BLaER1 (cell line): ENCODE measurements around the gene FOXK1.
"Not testable (repeated sequence)": the region's sequence is repeated elsewhere in the genome, so short reads cannot be mapped to it uniquely, and the experiment has no call there.

Source experiments
- H3K27ac ChIP-seq: shearing (Covaris generic); formaldehyde crosslinking; 2 replicates; pipeline ENCODE4 v1.8.1; 2022
- H3K27me3 ChIP-seq: shearing (Covaris generic); formaldehyde crosslinking; 2 replicates; pipeline ENCODE4 v1.8.1; 2022
- H3K36me3 ChIP-seq: shearing (Covaris generic); formaldehyde crosslinking; 2 replicates; pipeline ENCODE4 v1.8.1; 2022
- H3K4me1 ChIP-seq: shearing (Covaris generic); formaldehyde crosslinking; 2 replicates; pipeline ENCODE4 v1.8.1; 2022
- H3K4me2 ChIP-seq: shearing (Covaris generic); formaldehyde crosslinking; 2 replicates; pipeline ENCODE4 v1.8.1; 2022
- H3K4me3 ChIP-seq: shearing (Covaris generic); formaldehyde crosslinking; 2 replicates; pipeline ENCODE4 v1.8.1; 2022
- H3K9ac ChIP-seq: shearing (Covaris generic); formaldehyde crosslinking; 2 replicates; pipeline ENCODE4 v1.8.1; 2022
- H3K9me3 ChIP-seq: shearing (Covaris generic); formaldehyde crosslinking; 2 replicates; pipeline ENCODE4 v1.8.1; 2022
- H4K20me1 ChIP-seq: shearing (Covaris generic); formaldehyde crosslinking; 2 replicates; pipeline ENCODE4 v1.8.1; 2022
- Cebpa-rat ChIP-seq: shearing (Covaris generic); IDR thresholded peaks from 2 replicates; pipeline ENCODE4 v1.8.1; 2022

Gene FOXK1

DNA sequence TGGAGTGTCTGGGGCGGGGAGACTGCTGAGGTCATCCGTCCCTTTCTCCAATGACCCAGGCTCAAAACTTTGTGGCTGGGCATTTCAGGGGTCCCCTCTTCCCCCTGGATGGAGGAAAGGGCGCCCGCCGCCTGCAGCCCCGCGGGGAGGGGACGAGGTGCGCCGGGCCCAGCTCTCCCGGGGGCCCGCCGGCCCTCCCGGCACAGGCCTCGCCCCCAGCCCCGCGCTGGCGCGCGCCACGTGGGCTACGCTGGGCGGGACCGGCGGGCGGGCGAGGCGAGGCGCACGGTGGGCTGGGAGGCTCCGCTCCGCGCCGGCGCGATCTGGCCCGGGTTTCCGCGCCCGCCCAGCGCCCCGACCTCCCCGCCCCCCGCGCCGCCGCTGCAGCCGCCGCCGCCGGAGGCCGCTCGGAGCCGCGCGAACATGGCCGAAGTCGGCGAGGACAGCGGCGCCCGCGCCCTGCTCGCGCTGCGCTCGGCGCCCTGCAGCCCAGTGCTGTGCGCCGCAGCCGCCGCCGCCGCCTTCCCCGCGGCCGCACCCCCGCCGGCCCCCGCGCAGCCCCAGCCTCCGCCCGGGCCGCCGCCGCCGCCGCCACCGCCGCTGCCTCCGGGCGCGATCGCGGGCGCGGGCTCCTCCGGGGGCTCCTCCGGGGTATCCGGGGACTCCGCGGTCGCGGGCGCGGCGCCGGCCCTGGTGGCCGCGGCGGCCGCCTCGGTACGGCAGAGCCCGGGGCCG is at the start of gene FOXK1:
TSS of gene FOXK1 (plus strand) at position 410 of the 735 bp plus-strand sequence. CDS start at position 424, 14 bp downstream.
- no peaks in the 10 kb centered on the region for H3K27me3 ChIP-seq
- H3K36me3 ChIP-seq: peaks cover 19% of the 10 kb centered on the region
- H4K20me1 ChIP-seq: peaks cover 41% of the 10 kb centered on the region
- TF ChIP-seq Cebpa-rat: no peak
- 0 out of 2 replicates have a peak, but pooled peaks cover 4% of the 10 kb centered on the region for H3K9me3 ChIP-seq
- peak within 1 kb of the TSS; percentile 89 for H3K4me3 ChIP-seq
- peak within 1 kb of the TSS; percentile 94 for H3K27ac ChIP-seq
- peak within 1 kb of the TSS; percentile 99 for H3K4me2 ChIP-seq
- H3K9ac ChIP-seq: peak within 1 kb of the TSS; percentile 95
- peaks cover 34% of the 10 kb centered on the region for H3K4me1 ChIP-seq

DNA sequence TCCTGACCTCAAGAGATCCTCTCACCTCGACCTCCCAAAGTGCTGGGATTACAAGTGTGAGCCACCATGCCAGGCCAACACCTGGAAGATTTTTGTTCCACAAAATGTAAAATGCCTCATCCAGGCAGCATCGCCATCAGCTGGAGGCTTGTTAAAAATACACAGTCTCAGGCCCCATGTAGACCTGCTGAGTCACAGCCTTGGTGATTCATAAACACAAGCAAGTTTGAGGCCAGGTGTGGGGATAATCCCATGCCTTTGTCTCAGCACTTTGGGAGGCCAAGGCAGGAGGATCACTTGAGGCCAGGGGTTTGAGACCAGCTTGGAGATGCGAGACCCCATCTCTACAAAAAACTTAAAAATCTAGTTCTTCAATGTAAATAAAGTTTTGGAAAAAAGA is 49.1 kb upstream of the FOXK1 start:
- Histone ChIP-seq H3K4me2 (no peak overlapping the region), H3K4me3 (no peak overlapping the region), H3K4me1 (no peaks in the 10 kb centered on the region), H4K20me1 (no peaks in the 10 kb centered on the region), H3K9me3 (no peaks in the 10 kb centered on the region), H3K9ac (no peak overlapping the region), H3K27me3 (no peaks in the 10 kb centered on the region), H3K27ac (no peak overlapping the region), H3K36me3 (no peaks in the 10 kb centered on the region)
- TF ChIP-seq Cebpa-rat: no peak

DNA sequence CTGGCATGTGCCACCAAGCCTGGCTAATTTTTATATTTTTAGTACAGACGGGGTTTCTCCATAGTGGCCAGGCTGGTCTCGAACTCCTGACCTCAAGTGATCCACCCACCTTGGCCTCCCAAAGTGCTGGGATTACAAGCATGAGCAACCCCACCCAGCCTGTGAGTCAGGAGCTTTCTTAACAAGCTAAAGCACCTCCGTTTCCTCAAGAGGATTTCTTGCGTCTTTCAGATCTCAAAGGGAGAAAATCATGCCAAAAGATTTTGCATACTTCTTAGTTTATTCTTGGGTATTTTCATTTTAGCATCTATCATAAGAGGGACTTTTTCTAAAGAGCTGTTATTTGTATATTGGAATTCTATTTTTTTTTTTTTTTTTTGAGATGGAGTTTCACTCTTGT is 47.9 kb upstream of the FOXK1 start:
- no peak for TF ChIP-seq Cebpa-rat
- Histone ChIP-seq H3K9me3 (no peaks in the 10 kb centered on the region), H3K9ac (no peak overlapping the region), H3K27ac (no peak overlapping the region), H3K36me3 (no peaks in the 10 kb centered on the region), H3K27me3 (no peaks in the 10 kb centered on the region), H4K20me1 (no peaks in the 10 kb centered on the region), H3K4me2 (no peak overlapping the region), H3K4me3 (no peak overlapping the region), H3K4me1 (no peaks in the 10 kb centered on the region)

DNA sequence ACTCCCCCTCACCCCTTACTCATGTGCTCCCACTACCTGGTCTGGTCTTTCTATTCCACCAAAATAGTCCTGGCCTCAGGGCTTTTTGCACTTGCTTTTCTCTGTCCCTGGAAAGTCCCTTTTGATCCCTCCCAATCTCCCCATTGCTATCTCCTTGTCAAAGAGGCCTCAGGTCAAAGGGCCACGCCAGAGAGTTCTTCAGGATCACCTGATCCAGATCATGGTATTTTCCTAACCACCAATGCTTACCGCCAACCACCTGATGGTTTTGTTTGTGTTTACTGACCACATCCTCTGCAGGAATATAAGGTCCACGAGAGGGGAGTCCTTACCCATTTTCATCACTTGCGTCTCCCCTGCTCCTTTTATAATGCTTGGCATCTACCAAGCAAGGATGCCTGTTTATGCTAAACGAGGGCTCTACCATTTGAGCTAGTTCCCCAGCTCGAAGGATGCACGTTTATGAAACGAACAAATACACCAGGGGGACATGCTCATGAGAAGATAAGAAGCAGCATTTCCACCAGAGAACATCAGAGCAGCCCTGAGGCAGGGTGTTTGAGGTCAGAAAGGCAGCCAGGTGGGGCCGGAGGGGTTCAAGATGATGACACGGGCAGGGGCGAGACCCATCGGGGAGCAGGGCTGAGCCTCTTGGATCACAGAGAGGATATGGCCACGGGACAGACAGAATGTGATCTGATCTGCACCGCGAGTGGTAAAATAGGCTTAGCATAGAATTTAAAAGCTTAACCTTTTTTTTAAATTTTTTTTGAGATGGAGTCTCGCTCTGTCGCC is 43.1 kb upstream of the FOXK1 start:
- H3K27ac ChIP-seq: no peak overlapping the region
- no peak for TF ChIP-seq Cebpa-rat
- H3K4me2 ChIP-seq: no peak overlapping the region

DNA sequence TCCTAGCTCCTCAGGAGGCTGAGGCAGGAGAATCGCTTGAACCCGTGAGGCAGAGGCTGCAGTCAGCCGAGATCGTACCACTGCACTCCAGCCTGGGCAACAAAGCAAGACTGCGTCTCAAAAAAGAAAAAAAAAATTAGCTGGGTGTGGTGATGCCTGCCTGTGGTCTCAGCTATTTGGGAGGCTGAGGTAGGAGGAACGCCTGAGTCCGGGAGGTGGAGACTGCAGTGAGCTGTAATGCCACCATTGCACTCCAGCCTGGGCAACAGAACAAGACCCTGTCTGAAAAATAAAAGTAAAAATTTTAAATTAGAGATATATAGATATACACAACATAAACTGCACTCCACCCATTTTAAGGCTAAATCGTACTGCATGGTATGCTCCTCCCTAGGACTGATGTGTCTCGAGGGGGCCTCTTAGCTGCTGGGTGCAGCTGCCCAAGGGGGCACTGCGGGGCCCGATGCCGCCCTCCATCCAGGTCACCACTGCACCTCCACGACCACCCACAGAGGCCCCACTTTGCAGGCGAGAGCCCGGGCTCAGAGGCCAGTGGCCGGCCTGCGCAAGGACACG is 40.9 kb upstream of the FOXK1 start:
- H4K20me1 ChIP-seq: no peaks in the 10 kb centered on the region
- H3K9me3 ChIP-seq: peaks cover 6% of the 10 kb centered on the region; the same call in 1 of the 2 replicates
- H3K27ac ChIP-seq: peak overlapping the region; percentile 92
- H3K27me3 ChIP-seq: no peaks in the 10 kb centered on the region
- H3K4me2 ChIP-seq: peak overlapping the region; percentile 82
- H3K9ac ChIP-seq: peak overlapping the region; percentile 92
- H3K36me3 ChIP-seq: no peaks in the 10 kb centered on the region
- H3K4me3 ChIP-seq: peak overlapping the region; percentile 73
- H3K4me1 ChIP-seq: peaks cover 17% of the 10 kb centered on the region
- TF ChIP-seq Cebpa-rat: no peak

More for the DNA sequence above, 43.1 kb upstream of the FOXK1 start:
- Histone ChIP-seq H3K27me3 (no peaks in the 10 kb centered on the region), H3K9ac (no peak overlapping the region), H4K20me1 (no peaks in the 10 kb centered on the region), H3K4me3 (no peak overlapping the region), H3K9me3 (peaks cover 6% of the 10 kb centered on the region; the same call in 1 of the 2 replicates), H3K4me1 (peaks cover 17% of the 10 kb centered on the region), H3K36me3 (no peaks in the 10 kb centered on the region)

DNA sequence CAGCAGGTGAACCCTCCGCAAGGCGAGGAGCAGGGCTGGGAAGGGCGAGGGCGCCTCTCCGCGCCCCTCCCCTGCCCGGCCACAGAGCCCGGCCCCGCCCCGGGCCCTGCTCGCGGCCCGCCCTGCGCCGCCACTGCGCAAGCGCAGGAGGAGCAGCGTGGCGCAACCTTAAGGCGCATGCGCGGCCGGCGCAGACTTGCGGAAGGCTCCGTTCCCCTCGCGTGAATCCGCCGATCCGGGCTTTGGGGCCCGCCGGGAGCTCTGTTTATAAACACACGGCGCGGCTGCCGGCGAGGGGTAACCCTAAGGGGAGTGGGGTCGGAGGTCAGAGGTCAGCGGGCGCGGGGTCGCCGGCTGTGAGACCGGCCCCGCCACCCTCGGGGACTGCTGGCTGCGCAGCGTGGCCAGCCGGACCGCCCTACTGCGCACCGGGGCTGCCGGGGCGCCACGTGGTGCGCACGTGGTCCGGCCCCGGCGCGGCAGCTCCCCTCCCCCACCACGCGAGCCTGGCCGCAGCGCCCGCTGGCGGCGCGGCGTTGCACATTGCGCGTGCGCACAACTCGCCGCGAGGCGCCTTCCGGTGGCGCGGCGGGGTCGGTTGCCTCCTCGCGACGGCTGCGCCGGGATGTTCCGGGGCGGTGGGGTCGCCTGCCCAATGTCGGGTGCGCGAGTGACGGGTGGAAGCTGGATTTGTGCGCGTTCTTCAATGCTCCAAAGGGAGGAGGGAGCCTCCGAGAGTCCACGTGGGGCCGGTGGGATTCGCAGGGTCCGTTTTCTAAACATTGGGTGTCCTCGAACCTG is 40.2 kb upstream of the FOXK1 start:
- H3K4me3 ChIP-seq: peak overlapping the region; percentile 73
- no peaks in the 10 kb centered on the region for H3K27me3 ChIP-seq
- H3K27ac ChIP-seq: peak overlapping the region; percentile 92
- no peak for TF ChIP-seq Cebpa-rat
- peak overlapping the region; percentile 92 for H3K9ac ChIP-seq
- no peaks in the 10 kb centered on the region for H4K20me1 ChIP-seq
- H3K36me3 ChIP-seq: no peaks in the 10 kb centered on the region
- H3K9me3 ChIP-seq: peaks cover 12% of the 10 kb centered on the region
- H3K4me2 ChIP-seq: peak overlapping the region; percentile 82
- peaks cover 17% of the 10 kb centered on the region for H3K4me1 ChIP-seq

DNA sequence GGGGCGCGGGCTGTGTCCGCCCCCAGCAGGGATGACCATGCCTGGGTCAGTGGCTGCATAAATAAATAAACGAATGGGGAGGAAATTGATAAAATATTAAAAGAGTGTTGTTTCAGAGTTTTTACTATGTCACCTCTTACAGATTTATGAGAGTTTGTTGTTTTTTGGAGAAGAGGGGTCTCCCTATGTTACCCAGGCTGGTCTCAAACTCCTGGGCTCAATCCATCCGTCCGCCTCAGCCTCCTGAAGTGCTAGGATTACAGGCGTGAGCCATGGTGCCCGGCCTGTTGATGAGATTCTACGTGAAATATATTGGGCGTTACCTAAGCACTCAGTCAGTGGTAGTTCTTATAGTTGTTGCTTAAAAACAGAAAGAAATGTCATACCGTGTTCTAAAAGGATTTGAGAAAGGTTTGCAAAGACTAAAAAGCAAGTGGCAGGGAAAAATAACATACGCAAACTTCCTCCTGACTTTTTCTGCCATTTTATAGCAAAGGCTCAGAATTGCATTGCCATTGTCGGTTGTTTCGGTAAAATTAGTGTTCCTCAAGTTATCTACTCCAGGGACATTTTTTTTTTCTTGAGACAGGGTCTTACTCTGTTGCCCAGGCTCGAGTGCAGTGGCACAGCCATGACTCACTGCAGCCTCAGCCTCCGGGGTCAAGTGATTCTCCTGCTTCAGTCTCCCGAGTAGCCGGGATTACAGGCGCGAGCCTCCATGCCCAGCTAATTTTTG is 39.5 kb upstream of the FOXK1 start:
- Histone ChIP-seq H3K4me1 (peaks cover 17% of the 10 kb centered on the region), H3K4me3 (peak overlapping the region; percentile 73), H3K27me3 (no peaks in the 10 kb centered on the region), H3K9ac (peak overlapping the region; percentile 92), H3K36me3 (no peaks in the 10 kb centered on the region), H4K20me1 (no peaks in the 10 kb centered on the region), H3K9me3 (peaks cover 12% of the 10 kb centered on the region), H3K27ac (peak overlapping the region; percentile 92), H3K4me2 (peak overlapping the region; percentile 82)
- TF ChIP-seq Cebpa-rat: no peak

DNA sequence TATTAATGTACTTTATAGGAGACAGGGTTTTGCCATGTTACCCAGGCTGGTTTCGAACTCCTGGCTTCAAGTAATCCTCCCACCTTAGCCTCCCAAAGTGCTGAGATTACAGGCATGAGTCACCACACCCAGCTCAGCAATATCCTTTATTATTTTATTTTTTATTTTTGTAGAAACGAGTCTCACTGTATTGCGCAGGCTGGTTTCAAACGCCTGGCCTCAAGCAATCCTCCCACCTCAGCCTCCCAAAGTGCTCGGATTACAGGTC is 39.0 kb upstream of the FOXK1 start:
- H3K36me3 ChIP-seq, H3K27me3 ChIP-seq, H3K27ac ChIP-seq, H4K20me1 ChIP-seq, H3K9ac ChIP-seq: not testable (repeated sequence)
- H3K4me3 ChIP-seq: 0 out of 2 replicates have a peak overlapping the region, but pooled peaks have one; percentile 73
- peak overlapping the region; percentile 82 for H3K4me2 ChIP-seq
- peaks cover 12% of the 10 kb centered on the region for H3K9me3 ChIP-seq
- peaks cover 17% of the 10 kb centered on the region for H3K4me1 ChIP-seq

DNA sequence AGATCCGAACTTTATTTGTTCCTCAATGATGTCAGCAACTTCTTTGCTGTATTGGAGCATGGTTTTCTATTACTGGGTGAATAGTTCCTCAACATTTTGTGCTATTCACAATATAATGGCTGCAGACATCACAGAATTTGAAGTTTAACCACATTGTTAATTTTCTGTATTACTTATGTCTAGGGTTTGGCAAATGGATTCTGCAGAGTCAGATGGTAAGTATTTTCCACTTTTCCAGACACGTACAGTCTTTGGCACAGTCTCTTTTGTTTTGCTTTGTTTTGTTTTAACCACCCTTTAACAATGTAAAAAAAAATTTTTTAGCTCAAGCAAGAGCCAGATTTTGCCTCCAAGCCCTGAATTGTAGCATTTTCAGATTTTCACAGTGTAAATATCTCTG is 36.8 kb upstream of the FOXK1 start:
- Histone ChIP-seq H3K4me2 (no peak overlapping the region), H3K9me3 (peaks cover 23% of the 10 kb centered on the region), H3K4me1 (peaks cover 22% of the 10 kb centered on the region), H3K9ac (no peak overlapping the region), H3K36me3 (no peaks in the 10 kb centered on the region), H3K27me3 (no peaks in the 10 kb centered on the region), H3K27ac (no peak overlapping the region), H4K20me1 (no peaks in the 10 kb centered on the region), H3K4me3 (no peak overlapping the region)
- no peak for TF ChIP-seq Cebpa-rat
